Measurements from ENCODE around the gene PLIN1. TPM values are rescaled to one million over a fixed set of nuclear protein-coding genes. Genes with fewer than 3 reads are reported as not detected.

The PLIN1 gene
- 0.18 and 0.30 TPM in 2 replicates for total RNA-seq

GRCh38 chr15:89679212-89679611 lies at the start of gene PLIN1:
Gene PLIN1 (minus strand): TSS chr15:89679367. CDS start chr15:89677489, 1,878 bp downstream.

GRCh38 chr15:89690276-89691218 lies 11.4 kb upstream of the PLIN1 start, which contains the start of the genes PEX11A and WDR93:
Gene PEX11A (minus strand): TSS chr15:89690754. CDS start chr15:89690632, 122 bp downstream.
Gene WDR93 (plus strand): TSS chr15:89690811. CDS start chr15:89701747, 10,936 bp downstream.

GRCh38 chr15:89654847-89655805 lies 24.0 kb downstream of the PLIN1 start, which contains the start of gene KIF7:
Gene KIF7 (minus strand): TSS chr15:89655467. CDS start chr15:89652930, 2,537 bp downstream.

Other genes with a start within 250 kb of the PLIN1 start
- not detected in 2 replicates for gene RHCG, start 182.8 kb downstream of the PLIN1 start, total RNA-seq
- gene TICRR, start 103.9 kb downstream of the PLIN1 start, total RNA-seq = 1.2 and 4.9 TPM in 2 replicates
- 10.4 and 18.7 TPM in 2 replicates for gene KIF7, start 23.9 kb downstream of the PLIN1 start, total RNA-seq
- gene PEX11A, start 11.4 kb upstream of the PLIN1 start, total RNA-seq = 5.8 and 8.0 TPM in 2 replicates
- under 0.01 TPM in 1 of 2 replicates, not detected in the other for gene WDR93, start 11.4 kb upstream of the PLIN1 start, total RNA-seq
- gene MESP1, start 71.9 kb upstream of the PLIN1 start, total RNA-seq = under 0.01 and 0.09 TPM in 2 replicates
- 0.09 and 0.30 TPM in 2 replicates for gene MESP2, start 97.0 kb upstream of the PLIN1 start, total RNA-seq
- gene ANPEP, start 135.5 kb upstream of the PLIN1 start, total RNA-seq = 30.0 and 200 TPM in 2 replicates
- 86.1 and 121 TPM in 2 replicates for gene AP3S2, start 214.6 kb upstream of the PLIN1 start, total RNA-seq
- 7.4 and 8.6 TPM in 2 replicates for gene ARPIN, start 233.6 kb upstream of the PLIN1 start, total RNA-seq